Activated T-helper 2 cell treated with anti-CD3 and anti-CD28 coated beads, Interferon-gamma antibody, Interleukin-2, Interleukin-4, amounts not matched to agents 10 μg/mL and 5 μg/mL and 100 μg/mL, durations not matched to agents 14 hours and 24 hours and 36 hours (primary cell): Measurements from ENCODE around the gene KLHL30. TPM values are rescaled to one million over a fixed set of nuclear protein-coding genes. Genes with fewer than 3 reads are reported as not detected.
"Not testable (repeated sequence)": the region's sequence is repeated elsewhere in the genome, so short reads cannot be mapped to it uniquely, and the experiment has no call there.

Source experiments
- DNase-seq: peaks from one replicate; pipeline ENCODE4 v3.0.0; 2021; ENCODE audit warnings: low spot score
- H3K27ac Mint-ChIP-seq: one replicate; pipeline ENCODE4 v1.8.0; 2021; ENCODE audit warnings: mixed read lengths
- H3K27me3 Mint-ChIP-seq: one replicate; pipeline ENCODE4 v1.8.0; 2021; ENCODE audit warnings: low read depth, mixed read lengths
- H3K36me3 Mint-ChIP-seq: one replicate; pipeline ENCODE4 v1.8.0; 2021; ENCODE audit warnings: low read depth, mixed read lengths
- H3K4me1 Mint-ChIP-seq: one replicate; pipeline ENCODE4 v1.8.0; 2021; ENCODE audit warnings: low read depth, mixed read lengths
- H3K4me3 Mint-ChIP-seq: one replicate; pipeline ENCODE4 v1.8.0; 2021; ENCODE audit warnings: low read depth, mild to moderate bottlenecking, moderate library complexity, mixed read lengths
- H3K9me3 Mint-ChIP-seq: one replicate; pipeline ENCODE4 v1.8.0; 2021; ENCODE audit warnings: mixed read lengths
- intact Hi-C: fragments of 100-400 bp; cut with micrococcal nuclease; formaldehyde crosslinking; loops from one replicate; pipeline ENCODE4 v1.15.1; 2023
- total RNA-seq: library from RNA; stranded (reverse); gene quantifications from 2 replicates; pipeline ENCODE4 v1.2.3, GENCODE V29; 2022

The KLHL30 gene
- total RNA-seq, 1 donor from 2014 or later, result not detected

DNA sequence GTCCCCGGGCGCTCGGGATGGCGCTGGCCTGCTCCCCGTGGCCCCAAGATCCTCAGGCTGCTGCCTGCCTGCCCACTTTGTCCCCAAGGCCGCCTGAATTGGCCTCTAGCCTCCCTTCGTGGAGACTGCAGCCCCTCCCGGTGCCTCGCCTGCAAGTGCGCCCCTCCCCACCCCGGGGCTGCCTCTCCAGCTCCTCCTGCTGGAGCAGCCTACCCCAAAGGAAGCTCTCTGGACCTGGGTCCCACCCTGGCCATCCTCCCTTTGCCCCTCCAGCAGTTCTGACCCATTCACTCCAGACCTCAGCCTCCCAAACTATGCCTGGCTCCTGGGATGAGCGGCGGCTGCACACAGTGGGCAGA, 32.1 kb upstream of the KLHL30 start:
- H3K9me3 Mint-ChIP-seq, result peaks cover 1% of the 10 kb centered on the region

DNA sequence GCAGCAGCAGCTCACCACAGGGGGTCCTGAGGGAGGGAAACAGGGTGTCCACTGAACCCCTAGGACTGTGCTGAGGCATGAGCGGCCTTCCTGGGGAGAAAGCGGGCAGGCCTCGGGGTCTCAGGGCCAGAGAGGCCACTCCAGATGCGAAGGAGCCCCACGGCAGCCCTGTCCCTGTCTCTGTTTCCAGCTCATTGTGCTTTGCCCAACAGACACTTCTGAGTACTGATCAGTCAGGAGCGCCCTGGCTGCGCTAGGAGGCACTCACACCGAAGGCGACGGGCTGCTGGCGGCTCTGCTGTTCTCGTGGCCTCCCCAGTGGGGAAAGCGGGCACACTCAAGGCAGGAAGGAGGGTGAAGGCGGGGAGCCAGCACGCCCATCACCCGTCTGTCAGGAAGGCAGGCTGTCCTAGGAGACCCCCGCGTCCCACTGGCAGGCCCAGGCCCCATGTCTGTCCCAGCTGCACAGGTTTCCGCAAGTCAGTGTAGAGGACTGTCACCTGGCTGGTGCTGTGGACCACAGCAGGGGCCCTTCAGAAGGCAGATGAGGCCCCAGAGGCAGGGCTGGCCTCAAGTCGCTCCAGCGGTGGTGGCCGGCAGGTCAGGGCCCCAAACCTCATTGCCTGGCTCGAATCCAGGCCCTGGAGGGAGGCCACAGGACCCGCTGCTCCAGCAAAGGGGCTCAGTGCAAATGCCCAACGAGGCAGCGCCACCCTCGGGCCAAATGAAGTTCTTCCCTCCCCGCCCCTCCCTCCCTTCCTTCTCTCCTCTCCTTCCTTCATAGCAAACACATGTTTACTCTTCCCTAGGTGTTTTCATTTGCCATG, 31.6 kb upstream of the KLHL30 start:
- Mint-ChIP-seq H3K27me3 (no peaks in the 10 kb centered on the region), H3K36me3 (no peaks in the 10 kb centered on the region), H3K4me1 (peaks cover 3% of the 10 kb centered on the region), H3K27ac (no peak overlapping the region), H3K4me3 (no peak overlapping the region), H3K9me3 (peaks cover 5% of the 10 kb centered on the region)
- intact Hi-C loops, result loop anchor here (10.0 kb wide), 1 partner anchor 252 kb away; the partner anchor contains the start of gene RAMP1
- DNase-seq, result no peak

More for the DNA sequence above, 32.1 kb upstream of the KLHL30 start:
- Mint-ChIP-seq H3K27ac (no peak overlapping the region), H3K27me3 (no peaks in the 10 kb centered on the region), H3K4me3 (no peak overlapping the region), H3K36me3 (no peaks in the 10 kb centered on the region), H3K4me1 (peaks cover 3% of the 10 kb centered on the region)
- intact Hi-C loops, result loop anchor here (10.0 kb wide), 1 partner anchor 252 kb away; the partner anchor contains the start of gene RAMP1
- no peak for DNase-seq

DNA sequence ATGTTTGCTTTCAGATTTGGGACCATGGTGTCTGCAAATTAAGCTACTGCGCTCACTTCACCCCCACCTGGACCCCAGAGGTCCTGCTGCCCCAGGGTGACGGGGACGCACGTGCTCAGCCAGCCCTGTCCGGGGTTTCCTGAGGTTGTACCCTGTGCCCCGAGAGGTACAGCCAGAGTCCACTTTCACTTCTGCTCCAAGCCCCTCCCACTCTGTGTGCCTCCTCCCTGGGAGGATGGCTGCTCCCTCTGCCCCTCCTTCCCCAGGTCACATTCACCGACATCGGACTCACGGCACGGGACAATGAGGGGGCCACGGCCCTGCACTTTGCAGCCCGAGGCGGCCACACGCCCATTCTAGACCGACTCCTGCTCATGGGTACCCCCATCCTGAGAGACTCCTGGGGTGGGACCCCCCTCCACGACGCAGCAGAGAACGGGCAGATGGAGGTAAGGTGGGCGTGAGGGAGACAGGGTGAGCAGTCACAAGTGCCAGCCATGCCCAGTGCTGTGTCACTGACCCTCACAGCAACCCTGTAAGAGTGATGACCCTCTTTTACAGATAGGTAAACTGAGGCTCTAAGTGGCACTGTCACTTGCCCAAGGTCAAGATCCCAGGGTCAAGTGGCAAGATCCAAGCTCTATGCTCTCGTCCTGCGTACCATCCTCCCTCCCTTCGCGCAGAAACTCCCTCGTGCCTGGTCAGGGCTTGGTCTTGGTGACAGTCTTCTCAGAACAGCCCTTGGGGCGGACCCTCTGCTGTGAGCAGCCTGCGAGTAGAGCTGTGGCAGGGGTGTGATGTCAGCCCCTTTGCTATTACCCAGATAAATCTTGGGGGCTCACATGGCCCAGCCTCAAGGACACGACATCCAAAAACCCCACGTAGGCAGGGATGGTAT, 30.7 kb upstream of the KLHL30 start:
- peaks cover 3% of the 10 kb centered on the region for H3K4me1 Mint-ChIP-seq
- DNase-seq, result no peak
- no peaks in the 10 kb centered on the region for H3K27me3 Mint-ChIP-seq
- no peaks in the 10 kb centered on the region for H3K36me3 Mint-ChIP-seq
- peaks cover 14% of the 10 kb centered on the region for H3K9me3 Mint-ChIP-seq
- H3K4me3 Mint-ChIP-seq, result no peak overlapping the region
- no peak overlapping the region for H3K27ac Mint-ChIP-seq
- intact Hi-C loops, result loop anchor here (10.0 kb wide), 1 partner anchor 253 kb away; the partner anchor contains the start of gene RAMP1

DNA sequence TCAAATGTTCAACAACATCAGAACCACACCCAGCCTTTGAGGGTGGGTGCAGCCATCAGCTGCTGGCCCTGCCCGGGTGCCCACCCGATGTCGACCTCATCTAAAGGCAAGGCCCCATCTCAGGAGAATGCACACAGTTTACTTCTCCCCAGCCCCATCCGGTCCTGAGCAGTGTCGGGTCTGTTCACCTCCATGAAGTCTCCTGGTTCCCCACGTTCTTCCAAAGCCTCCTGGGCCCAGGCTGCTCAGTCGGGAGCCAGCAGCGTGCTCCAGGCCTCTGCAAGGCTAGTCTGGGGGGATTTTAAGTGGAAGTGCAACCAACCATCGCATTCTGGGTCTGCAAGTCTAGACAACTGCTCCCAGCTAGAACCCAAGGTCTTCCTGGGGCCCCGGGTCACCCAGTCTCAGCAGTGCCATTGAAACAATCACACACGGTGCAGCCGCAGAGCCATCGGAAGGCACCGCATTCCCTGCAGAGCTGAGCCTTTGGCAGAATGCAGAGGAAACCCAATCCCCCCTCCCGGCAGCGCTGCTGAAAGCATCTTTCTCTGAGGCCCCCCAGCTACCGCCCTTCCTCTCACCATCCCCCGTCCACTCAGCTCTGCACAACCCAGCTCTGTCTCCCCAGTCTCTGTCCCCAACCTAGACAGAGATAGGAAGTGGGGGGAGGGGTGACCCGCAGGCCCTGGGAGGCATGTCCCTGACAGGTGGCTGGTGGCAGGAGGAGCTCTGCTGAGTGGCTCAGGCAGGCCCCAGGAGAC, 29.9 kb upstream of the KLHL30 start:
- intact Hi-C loops, result loop anchor here (10.0 kb wide), 1 partner anchor 254 kb away; the partner anchor contains the start of gene RAMP1
- Mint-ChIP-seq H3K27ac (no peak overlapping the region), H3K4me1 (peaks cover 3% of the 10 kb centered on the region), H3K27me3 (no peaks in the 10 kb centered on the region), H3K4me3 (no peak overlapping the region), H3K36me3 (no peaks in the 10 kb centered on the region), H3K9me3 (peaks cover 20% of the 10 kb centered on the region)
- no peak for DNase-seq

DNA sequence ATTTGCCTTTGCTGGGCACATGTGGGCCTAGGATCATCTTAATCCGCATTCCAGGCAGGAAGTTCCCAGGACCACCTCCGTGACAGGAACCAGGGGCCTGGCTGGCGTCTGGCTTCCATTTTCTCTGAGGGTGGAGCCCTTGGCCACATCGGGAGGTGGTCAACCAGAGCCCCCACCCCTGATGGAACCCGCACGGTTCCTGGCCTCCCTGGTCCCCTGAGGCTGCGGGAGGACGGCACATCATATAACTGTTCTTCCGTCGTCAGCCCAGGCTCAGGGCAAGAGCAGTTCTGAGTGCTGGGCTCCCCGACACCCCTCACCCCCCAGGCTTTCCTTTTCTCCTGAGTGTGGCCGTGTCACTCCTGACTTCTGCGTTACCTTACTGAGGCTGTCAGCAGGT, 24.9 kb upstream of the KLHL30 start:
- intact Hi-C loops, result no loop called here
- no peak overlapping the region for H3K27ac Mint-ChIP-seq
- peaks cover 20% of the 10 kb centered on the region for H3K9me3 Mint-ChIP-seq
- peaks cover 4% of the 10 kb centered on the region for H3K27me3 Mint-ChIP-seq
- peaks cover 2% of the 10 kb centered on the region for H3K4me1 Mint-ChIP-seq
- DNase-seq, result no peak
- H3K36me3 Mint-ChIP-seq, result no peaks in the 10 kb centered on the region
- no peak overlapping the region for H3K4me3 Mint-ChIP-seq

DNA sequence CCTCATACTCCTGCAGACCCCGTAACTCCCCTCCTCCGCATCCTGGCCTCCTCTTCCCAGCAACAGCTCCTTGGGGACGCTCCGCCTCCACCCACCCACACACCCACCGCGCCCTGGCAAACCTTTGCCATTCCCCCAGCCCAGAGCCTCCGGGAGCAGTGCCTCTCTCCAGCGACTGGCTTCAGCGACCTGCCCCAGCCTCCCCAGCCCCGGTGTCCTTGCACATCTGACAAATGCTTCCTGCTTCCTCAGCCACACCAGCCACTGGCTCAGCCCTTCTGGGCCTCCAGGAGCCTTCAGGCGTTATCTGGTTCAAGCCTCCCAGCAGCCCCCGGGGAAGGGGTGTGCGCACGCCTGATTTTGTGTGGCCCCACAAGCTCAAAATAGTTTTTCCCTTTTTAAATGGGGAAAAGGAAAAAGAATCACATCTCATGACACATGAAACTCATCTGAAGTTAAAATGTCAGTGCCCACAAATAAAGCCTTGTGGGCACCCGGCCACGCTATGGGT, 24.1 kb upstream of the KLHL30 start:
- H3K27ac Mint-ChIP-seq, result no peak overlapping the region
- no peak for DNase-seq
- H3K27me3 Mint-ChIP-seq, result peaks cover 8% of the 10 kb centered on the region
- peaks cover 20% of the 10 kb centered on the region for H3K9me3 Mint-ChIP-seq
- H3K4me3 Mint-ChIP-seq, result no peak overlapping the region
- H3K36me3 Mint-ChIP-seq, result no peaks in the 10 kb centered on the region
- no peaks in the 10 kb centered on the region for H3K4me1 Mint-ChIP-seq
- intact Hi-C loops, result no loop called here

DNA sequence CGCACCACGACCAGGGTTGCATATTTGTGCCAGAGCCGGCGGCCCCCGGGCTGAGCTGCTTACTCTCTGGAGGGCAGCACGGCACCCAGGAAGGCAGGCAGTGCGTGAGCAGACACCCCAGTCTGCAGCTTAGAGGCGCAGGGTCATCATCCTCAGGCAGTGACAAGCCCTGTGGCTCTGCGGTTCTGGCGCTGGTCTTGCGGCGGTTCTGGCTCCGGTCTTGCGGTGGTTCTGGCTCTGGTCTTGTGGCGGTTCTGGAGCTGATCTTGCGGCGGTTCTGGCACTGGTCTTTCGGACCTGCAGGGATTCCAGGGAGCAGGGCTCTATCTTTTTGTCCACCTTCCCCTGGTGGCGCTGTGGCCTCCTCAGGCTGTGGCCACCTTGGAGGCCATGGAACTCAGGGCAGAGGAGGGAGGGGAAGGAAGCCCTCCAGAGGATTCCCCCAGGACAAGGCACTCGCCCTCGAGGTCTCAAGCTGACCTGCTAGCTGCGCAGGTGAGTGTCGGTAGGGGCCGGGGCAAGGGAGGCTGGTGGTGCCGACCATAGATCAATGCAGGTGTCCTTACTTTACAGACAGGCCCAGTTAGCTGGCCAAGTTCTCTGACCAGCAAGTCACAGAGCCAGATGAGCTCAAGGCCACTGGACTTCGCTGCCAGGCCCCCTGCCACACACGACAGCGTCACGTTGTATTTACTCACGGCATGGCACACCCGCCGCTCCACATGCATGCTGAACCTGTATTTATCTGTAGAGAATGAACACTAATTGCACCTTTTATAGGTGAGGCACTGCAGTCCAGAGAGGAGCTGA, 23.4 kb upstream of the KLHL30 start:
- Mint-ChIP-seq H3K36me3 (no peaks in the 10 kb centered on the region), H3K4me3 (no peak overlapping the region), H3K4me1 (no peaks in the 10 kb centered on the region), H3K9me3 (peaks cover 20% of the 10 kb centered on the region), H3K27ac (no peak overlapping the region), H3K27me3 (peaks cover 8% of the 10 kb centered on the region)
- intact Hi-C loops, result no loop called here
- DNase-seq, result no peak

DNA sequence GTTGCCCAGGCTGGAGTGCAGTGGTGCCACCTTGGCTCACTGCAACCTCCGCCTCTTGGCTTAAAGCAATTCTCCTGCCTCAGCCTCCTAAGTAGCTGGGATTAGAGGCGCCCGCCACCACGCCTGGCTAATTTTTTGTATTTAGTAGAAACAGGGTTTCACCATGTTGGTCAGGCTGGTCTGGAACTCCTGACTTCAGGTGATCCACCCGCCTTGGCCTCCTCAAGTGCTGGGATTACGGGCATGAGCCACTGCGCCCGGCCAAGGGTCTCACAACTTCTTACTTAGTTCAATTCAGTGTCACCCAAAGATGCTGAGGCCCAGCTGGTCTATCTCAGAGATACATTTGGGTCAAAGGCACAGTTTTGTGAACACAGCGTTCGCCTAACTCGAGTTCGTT, 22.8 kb upstream of the KLHL30 start:
- H3K27me3 Mint-ChIP-seq, H3K27ac Mint-ChIP-seq, intact Hi-C loops, H3K4me1 Mint-ChIP-seq, H3K4me3 Mint-ChIP-seq, DNase-seq, H3K36me3 Mint-ChIP-seq: not testable (repeated sequence)
- H3K9me3 Mint-ChIP-seq, result peaks cover 20% of the 10 kb centered on the region

DNA sequence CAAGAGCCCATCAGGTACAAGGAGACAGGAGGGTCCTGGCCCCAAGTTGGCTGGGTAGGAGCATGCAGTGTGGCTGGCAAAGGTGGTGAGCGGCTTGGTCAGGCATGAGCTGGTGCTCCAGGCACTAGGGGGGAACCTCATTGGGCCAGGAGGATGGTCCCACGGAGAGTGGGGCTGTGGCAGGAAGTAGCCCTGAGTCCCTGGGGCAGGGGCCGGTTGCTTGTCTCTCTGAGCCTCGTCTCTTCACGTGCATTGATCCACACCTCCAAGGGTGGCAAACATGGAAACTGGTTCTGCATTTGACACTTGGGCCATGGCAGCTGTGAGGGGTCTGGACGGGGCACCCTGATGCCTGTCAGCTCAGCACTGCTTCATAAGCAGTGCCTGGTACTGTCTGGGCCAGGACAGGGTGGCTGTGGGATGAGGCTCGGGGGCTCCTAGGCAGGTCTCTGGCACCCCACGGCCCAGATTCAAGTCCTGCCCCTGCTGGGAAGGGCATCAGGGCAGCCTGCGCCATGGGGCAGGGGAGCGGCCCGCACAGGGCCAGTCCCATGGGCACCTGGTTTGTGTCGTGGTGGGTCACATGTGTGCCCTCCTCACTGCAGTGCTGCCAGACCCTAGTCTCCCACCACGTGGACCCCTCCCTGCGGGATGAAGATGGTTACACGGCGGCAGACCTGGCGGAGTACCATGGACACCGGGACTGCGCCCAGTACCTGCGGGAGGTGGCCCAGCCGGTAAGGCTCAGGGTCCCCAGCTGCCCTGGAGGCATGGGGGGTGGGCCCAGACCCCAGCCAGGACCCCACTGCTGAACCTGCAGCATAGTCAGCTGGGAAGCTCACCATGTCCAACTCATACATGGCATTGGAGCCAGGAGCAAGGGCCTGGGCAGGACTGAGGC, 21.9 kb upstream of the KLHL30 start:
- DNase-seq, result no peak
- no peaks in the 10 kb centered on the region for H3K36me3 Mint-ChIP-seq
- no peak overlapping the region for H3K4me3 Mint-ChIP-seq
- intact Hi-C loops, result no loop called here
- peaks cover 17% of the 10 kb centered on the region for H3K9me3 Mint-ChIP-seq
- peaks cover 8% of the 10 kb centered on the region for H3K27me3 Mint-ChIP-seq
- H3K4me1 Mint-ChIP-seq, result no peaks in the 10 kb centered on the region
- no peak overlapping the region for H3K27ac Mint-ChIP-seq

DNA sequence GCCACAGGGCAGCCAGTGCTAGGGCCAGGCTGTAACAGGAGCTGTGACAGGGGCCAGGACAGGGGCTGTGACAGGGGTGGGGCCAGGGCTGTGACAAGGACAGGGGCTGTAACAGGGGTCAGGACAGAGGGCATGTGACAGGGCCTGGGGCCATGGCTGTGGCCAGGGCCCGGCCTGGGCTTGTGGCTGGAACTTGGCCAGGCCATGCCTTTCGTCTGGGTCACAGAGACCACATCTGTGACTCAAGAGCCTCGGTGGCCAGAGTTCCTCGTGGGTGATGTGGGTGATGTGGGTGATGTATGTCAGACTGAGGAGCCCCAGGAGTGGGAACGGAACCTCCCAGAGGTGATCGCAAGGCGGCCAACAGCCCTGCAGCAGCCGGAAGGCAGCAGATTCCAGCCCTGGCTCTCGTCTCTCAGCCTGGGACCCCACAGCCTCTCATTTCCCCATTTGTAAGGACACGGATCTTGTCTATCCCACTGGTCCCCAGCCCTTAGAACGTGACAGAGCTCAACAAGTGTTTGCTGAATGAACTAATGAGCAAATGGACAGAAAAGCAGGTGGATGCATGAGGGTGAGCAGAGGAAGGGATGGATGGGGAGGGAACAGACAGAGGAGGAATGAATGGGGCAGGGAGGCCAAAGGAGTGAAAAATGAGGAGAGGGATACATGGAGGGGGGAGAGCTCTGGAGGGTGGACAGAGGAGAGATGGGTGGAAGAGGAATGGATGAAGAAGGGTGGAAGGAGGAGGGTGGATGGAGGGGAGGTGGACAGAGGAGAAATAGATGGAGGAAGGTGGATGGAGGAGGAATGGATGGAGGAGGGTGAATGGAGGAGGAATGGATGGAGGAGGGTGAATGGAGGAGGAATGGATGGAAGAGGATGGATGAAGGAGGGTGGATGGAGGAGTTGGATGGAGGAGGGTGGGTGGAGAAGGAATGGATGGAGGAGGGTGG, 21.0 kb upstream of the KLHL30 start:
- Mint-ChIP-seq H3K4me3 (no peak overlapping the region), H3K4me1 (no peaks in the 10 kb centered on the region), H3K27ac (no peak overlapping the region), H3K36me3 (no peaks in the 10 kb centered on the region), H3K9me3 (peaks cover 10% of the 10 kb centered on the region), H3K27me3 (peaks cover 8% of the 10 kb centered on the region)
- intact Hi-C loops, result no loop called here
- DNase-seq, result no peak
